Measurements from ENCODE around the gene TMEM132C.

TMEM132C gene

DNA sequence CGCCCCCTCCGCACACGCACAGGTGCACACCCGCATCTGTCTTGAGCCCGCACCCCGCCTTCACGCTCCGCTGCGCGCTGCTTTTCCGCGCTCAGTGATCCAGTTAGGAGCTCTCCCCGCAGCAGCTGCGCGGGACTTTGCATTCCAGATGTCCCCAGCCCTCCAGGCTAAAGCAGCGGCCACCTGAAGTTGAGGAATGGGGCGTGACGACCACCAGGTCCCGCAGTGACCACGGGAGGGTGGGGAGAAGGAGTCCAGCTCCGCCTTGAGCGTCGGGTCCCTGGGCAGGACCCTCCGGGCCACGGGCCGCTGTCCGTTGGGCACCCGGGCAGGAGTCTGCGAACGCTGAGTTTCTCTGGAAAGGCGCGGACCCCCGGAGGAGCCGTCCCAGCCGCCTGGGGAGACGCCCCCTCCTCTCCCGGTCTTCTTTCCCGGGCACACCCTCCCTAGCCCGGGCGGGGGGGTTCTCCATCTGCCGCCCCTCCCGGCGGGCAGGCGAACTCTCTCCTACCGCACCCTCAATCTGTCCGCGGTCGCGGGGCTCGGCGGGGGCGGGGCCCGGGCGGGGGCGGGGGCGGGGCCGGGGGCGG, 334 bp upstream of the TMEM132C start:
- TF ChIP-seq, protein P1, sequence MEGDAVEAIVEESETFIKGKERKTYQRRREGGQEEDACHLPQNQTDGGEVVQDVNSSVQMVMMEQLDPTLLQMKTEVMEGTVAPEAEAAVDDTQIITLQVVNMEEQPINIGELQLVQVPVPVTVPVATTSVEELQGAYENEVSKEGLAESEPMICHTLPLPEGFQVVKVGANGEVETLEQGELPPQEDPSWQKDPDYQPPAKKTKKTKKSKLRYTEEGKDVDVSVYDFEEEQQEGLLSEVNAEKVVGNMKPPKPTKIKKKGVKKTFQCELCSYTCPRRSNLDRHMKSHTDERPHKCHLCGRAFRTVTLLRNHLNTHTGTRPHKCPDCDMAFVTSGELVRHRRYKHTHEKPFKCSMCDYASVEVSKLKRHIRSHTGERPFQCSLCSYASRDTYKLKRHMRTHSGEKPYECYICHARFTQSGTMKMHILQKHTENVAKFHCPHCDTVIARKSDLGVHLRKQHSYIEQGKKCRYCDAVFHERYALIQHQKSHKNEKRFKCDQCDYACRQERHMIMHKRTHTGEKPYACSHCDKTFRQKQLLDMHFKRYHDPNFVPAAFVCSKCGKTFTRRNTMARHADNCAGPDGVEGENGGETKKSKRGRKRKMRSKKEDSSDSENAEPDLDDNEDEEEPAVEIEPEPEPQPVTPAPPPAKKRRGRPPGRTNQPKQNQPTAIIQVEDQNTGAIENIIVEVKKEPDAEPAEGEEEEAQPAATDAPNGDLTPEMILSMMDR (conservative IDR thresholded peaks at IDR 0.05), result no peak
- no peak for TF ChIP-seq ZFX (IDR thresholded peaks at IDR 0.05)
- no peak overlapping the region for H3K27ac ChIP-seq

DNA sequence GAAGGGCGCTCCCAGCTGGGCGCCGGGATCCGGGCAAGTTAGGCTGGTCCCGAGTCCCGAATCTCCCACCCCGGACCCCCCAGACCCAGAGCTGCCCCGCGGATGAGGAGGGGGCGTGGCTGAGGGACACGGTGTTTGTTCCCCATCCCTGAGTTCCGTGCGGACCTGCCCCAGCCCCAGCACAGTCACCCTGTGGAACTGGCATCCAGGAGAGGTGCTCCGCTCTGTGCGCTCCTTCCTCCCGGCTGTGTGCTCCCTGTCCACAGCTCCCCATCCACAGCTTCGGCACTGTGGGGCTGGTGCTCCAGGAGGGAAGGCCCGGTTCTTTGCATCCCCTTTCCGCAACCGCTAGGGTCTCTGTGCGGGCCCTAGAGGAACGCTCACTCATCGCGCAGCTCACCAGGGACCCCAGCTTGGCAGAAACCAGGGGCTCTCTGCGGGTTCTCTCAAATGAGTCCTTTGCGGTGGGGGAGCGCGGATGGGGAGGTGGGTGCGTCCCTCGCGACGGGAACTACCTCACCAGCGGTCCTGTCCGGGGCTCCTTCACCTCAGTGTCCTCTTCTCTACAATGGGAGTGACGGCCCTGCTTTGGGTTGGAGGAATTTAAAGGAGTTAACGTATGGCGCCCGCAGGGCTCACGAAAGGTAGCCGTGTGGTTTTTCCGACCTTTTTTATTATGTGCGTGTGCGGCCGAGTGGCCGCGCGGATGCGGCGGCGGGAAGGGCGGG, 845 bp downstream of the TMEM132C start:
- TF ChIP-seq, protein P1 (conservative IDR thresholded peaks at IDR 0.05), result no peak
- TF ChIP-seq ZFX (IDR thresholded peaks at IDR 0.05), result no peak
- H3K27ac ChIP-seq, result no peak overlapping the region

- TF ChIP-seq ZFX (IDR thresholded peaks at IDR 0.05), result no peak
- TF ChIP-seq, protein P1 (conservative IDR thresholded peaks at IDR 0.05), result no peak
- H3K27ac ChIP-seq, result no peak overlapping the region
Measured at GRCh38 chr12:128268379-128268995, 1.5 kb downstream of the TMEM132C start.

GRCh38 chr12:128269181-128269591, 2.2 kb downstream of the TMEM132C start:
- no peak overlapping the region for H3K27ac ChIP-seq
- TF ChIP-seq, protein P1 (conservative IDR thresholded peaks at IDR 0.05), result no peak
- no peak for TF ChIP-seq ZFX (IDR thresholded peaks at IDR 0.05)

- H3K27ac ChIP-seq, result no peak overlapping the region
- TF ChIP-seq, protein P1 (conservative IDR thresholded peaks at IDR 0.05), result no peak
- TF ChIP-seq ZFX (IDR thresholded peaks at IDR 0.05), result no peak
Measured at GRCh38 chr12:128276471-128276870, 9.5 kb downstream of the TMEM132C start.

GRCh38 chr12:128286970-128287369, 20.0 kb downstream of the TMEM132C start:
- no peak for TF ChIP-seq ZFX (IDR thresholded peaks at IDR 0.05)
- TF ChIP-seq, protein P1 (conservative IDR thresholded peaks at IDR 0.05), result no peak
- H3K27ac ChIP-seq, result no peak overlapping the region

GRCh38 chr12:128288357-128288756, 21.4 kb downstream of the TMEM132C start:
- TF ChIP-seq ZFX (IDR thresholded peaks at IDR 0.05), result no peak
- TF ChIP-seq, protein P1 (conservative IDR thresholded peaks at IDR 0.05), result no peak
- no peak overlapping the region for H3K27ac ChIP-seq

Measured in C4-2B (cell line).